HG03103 (cell line): Measurements from ENCODE around the gene TFAP2C.
"Not testable (repeated sequence)": the region's sequence is repeated elsewhere in the genome, so short reads cannot be mapped to it uniquely, and the experiment has no call there.

Experiments used
- ATAC-seq: cut with Tn5 transposase; IDR thresholded peaks from one replicate; pipeline ENCODE4 v1.9.1; 2021; ENCODE audit warnings: low read depth; ENCODE audit not compliant: unreplicated experiment

The TFAP2C gene

DNA sequence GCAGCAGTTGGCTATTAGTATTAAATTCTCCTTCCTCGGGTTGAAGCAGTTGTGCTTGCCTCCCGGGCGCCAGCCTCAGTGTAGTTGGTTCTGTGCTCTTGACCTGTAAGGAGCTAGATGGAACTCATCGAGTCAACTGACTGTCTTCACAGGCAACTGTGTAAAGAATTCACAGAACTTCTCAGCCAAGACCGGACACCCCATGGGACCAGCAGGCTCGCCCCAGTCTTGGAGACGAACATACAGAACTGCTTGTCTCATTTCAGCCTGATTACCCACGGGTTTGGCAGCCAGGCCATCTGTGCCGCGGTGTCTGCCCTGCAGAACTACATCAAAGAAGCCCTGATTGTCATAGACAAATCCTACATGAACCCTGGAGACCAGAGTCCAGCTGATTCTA is 8.5 kb downstream of the TFAP2C start:
- ATAC-seq: no peak

DNA sequence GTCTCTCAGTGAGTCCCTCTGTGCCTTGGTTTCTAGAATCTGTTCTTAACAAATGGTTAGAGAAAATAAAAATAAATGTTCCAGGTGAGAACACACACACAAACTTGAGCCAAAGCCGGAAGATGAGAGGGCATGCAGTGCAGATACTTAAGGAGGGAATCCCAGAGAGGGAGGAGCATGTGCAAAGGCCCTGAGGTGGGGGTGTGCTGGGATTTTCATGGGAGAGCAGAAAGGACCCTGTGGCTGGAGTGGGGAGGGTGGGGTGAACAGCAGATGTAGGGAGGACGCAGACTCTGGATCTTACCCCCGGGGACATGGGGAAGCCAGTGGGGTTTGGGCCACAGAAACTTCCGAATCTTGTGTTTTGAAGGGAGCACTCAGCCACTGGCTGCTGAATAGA is 17.5 kb downstream of the TFAP2C start:
- no peak for ATAC-seq

DNA sequence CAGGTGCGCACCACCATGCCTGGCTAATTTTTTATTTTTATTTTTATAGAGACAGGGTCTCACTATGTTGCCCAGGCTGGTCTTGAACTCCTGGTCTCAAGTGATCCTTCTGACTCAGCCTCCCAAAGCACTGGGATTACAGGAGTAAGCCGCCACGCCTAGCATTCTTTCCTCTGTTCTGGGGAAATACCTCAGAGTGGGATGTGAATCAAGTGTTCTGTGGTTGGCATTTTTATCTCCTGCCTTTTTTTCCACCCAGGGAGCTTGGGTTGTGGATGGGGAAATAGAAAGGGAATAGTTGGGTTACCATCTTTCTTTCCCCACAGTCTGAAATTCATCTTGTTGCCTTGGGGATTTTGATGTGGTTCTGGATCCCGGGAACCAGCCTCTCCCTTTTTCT is 24.1 kb downstream of the TFAP2C start:
- no peak for ATAC-seq

DNA sequence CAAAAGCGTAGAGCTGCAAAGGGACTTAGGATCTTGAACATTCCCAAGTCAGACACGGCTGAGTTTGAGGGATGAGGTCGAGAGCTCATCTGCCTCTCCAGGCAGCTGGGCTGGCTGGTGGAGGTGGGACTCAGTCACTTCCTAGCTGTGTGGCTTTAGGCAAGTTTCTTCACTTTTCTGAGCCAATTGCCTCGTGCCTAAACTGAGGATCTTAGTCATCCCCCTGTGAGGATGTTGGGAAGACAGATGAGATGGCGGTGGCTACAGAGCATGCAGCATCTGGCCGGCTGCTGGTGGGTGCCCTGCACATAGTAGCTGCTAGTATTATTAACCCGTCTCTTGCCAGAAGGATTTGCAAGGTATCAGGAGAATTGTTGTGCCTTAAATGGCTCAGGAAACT is 27.5 kb downstream of the TFAP2C start:
- ATAC-seq: no peak

DNA sequence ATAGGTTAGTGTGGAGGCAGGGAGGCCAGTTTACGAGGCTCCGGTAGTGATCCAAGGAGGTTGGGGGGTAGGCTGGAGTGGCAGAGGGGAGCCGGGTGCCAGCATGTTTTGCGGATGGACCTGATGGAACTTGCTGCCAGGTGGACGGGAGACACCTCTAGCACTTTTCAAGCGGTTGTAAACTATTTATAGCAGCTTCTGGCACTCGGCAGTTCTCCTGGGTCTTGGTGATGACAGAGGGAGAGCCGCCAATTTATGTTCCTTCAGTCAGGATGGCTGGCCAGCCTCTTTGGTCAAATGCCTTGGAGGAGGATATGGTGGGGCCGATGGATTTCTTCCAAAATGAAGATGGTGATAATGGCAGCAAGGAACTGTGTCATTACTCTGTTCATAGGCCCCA is 28.8 kb downstream of the TFAP2C start:
- ATAC-seq: no peak

DNA sequence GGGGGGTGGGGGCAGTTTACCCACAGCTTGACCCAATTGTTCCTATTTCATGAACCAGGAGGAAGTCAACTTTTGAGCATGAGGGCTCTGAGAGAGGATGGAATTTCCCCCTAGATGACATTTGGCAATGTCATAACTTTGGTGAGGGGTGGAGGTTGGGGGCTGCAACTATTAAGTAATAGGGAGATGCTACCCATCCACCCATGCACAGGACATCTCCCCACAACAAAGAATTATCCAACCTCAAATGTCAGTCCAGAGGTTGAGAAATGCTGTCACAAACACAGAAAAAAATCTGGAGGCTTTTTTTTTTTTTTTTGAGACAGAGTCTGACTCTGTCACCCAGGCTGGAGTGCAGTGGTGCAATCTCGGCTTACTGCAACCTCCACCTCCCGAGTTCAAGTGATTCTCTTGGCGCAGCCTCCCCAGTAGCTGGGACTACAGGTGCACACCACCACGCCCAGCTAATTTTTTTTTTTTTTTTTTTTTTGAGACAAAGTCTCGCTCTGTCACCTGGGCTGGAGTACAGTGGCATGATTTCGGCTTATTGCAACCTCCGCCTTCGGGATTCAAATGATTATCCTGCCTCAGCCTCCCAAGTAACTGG is 29.3 kb downstream of the TFAP2C start:
- not testable (repeated sequence) for ATAC-seq

DNA sequence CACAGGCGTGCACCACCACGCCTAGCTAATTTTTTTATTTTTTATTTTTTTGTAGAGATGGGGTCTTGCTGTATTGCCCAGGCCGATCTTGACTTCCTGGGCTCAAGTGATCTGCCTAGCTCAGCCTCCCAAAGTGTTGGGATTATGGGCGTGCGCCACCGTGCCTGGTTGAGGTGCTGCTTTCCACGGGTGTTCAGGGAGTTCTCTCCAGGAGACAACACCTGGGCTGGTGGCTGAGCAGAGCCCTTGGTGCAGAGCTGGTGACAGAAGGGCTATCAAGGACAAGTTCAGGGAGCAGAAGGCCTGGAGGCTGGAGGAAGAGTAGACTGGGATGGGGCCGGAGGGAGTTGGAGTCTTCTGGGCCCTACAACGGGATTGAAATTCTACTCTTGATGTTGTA is 34.6 kb downstream of the TFAP2C start:
- ATAC-seq: no peak

DNA sequence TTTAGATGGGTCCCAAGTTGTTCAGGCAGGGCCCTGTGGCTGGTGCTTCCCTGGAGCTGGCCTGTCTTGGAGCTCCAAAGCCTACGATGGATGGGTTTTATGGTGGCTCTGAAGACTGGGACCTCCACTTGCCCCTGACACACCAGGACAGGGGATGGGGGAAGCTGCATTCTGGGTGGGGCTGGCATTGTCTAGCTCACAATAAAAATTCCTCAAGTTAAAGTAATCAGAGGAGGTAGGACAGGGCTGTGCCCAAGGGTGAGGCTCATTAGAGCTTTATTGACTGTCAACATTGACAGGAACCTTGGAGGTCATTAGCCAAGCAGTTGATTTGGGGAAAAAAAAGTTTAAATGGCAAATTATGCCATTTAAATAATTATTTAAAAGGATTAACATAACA is 35.7 kb downstream of the TFAP2C start:
- no peak for ATAC-seq

DNA sequence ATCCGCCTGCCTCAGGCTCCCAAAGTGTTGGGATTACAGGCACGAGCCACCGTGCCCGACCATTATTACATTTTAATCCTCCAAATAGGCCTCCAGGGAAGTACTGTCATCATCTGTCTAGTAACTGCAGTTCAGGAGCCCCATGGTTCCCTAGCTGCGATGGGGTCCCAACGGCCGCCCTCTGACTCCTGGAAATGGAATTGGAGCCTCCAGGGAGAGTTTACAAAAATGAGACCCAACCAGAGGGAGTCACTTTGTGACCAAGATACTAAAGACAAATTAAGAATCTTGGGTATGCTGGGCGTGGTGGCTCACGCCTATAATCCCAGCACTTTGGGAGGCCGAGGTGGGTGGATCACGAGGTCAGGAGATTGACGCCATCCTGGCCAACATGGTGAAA is 36.7 kb downstream of the TFAP2C start:
- no peak for ATAC-seq

DNA sequence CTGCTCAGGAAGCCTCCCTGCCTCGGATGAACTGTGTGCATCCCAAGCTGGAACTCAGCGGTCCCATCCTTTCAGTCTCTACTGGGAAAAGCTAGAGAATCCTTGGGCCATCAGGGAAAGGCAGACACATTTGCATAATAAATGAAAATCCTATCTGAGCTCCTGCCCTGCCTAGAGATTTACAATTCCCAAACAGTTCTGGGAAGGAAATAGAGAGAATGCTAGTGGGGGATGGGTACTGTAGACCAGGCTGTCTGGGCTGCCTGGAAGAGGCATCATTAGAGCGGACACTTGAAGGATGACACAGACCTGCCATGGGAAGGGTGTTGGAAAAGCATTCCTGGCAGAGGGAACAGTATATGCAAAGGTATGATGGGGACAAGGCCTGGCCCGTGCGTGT is 44.3 kb downstream of the TFAP2C start:
- no peak for ATAC-seq

DNA sequence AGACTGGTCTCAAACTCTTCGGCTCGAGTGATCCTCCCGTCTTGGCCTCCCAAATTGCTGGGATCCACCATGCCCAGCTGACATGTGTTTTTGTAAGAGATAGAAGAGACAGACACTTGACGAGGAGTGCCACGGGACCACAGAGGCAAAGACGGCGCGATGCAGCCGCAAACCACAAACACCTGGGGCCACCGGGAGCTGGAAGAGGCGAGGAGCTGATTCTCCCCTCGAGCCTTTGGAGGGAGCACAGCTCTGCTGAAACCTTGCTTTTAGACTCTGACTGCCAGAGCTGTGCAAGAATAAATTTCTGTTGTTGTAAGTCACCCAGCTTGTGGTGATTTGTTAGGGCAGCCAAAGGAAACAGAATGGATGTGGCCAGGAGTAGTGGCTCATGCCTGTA is 46.9 kb downstream of the TFAP2C start:
- no peak for ATAC-seq

DNA sequence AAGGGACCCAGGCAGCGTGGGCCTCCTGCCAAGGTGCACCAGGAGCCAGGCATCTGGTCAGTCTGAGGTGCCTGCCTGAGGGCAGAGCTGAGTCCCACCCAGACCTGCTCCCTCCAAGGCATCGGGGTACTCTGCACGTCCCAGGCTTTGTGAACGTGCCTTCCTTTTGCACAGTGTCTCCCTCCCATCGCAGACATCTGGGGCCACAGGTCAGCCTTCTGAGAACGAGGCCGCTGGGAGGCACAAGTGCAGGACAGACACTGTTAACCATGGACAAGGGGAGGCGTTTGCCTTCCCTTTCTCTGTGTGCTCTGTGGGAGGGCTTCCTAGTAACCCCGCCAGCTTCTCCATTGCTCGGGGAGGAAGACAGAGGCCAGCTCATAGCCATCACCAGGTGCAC is 47.6 kb downstream of the TFAP2C start:
- no peak for ATAC-seq

DNA sequence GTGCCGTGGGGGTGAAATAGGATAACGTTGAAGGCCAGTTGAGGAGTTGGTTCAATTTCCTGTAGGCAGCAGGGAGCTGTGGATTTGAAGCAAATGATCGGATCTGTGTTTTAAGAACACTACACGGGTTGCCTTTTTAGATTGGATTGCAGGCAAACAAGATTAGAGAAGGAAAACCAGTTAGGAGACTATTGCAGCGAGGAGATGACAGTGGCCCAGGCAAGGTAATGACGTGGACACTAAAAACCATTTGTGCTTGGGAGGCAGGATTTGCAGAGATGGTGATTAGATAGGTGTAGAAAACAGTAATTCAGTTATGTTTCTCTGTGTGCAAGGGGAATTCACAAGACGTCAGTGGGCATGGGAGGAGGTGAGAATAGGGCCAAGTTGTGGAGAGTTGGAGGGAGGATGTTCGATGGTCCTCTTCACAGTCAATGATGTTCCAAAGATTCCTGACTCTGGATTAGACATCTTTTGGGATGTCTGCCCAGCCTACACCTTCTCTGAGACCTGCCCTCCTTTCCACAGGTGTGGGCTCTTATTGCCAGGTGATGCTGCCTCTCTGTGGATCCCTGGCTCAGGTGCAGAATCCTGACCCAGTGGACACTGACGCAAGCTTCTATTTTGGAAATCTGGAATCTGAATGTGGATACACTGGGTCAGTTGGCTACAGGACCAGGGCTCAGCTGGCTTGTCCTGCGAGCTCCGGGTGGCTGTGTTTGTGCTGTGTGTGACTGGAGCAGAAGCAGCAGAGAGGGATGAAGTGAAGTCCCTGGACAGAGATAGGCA is 54.2 kb downstream of the TFAP2C start:
- ATAC-seq: no peak

DNA sequence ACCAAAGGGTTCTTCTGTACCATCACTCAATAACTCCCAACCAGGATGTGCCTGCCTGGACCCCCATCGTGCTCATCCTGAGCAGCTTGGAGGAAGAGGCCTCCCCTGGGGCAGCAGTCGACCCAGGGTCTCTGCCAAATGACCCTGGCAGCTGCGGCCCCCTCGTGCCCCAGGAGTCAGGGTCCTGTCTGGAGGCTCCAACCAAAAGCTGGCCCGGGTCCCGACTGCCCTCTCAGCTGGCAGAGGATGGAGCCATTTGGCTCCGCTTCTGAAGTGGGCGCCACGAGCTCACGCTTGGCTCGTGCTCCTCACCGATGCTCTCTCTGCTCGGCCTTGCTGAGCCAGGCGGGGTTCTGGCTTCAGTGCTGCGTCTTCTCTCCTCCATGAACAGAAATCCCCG is 56.8 kb downstream of the TFAP2C start:
- no peak for ATAC-seq

DNA sequence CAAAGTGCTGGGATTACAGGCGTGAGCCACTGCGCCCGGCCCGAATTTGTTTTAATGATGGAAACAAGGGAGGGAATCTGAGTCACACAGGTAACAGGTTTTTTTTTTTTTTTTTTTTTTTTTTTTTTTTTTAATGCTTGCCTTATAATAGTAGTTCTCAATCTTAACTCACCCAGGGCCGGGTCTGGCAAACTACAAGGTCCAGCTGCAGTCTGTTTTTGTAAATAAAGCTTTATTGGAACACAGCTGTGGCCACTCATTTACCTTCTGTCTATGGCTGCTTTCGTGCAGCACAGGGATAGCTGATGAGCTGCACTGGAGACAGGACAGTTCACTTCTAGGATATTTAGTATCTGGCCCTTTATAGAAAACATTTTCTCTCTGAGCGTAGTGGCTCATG is 58.0 kb downstream of the TFAP2C start:
- ATAC-seq: no peak

DNA sequence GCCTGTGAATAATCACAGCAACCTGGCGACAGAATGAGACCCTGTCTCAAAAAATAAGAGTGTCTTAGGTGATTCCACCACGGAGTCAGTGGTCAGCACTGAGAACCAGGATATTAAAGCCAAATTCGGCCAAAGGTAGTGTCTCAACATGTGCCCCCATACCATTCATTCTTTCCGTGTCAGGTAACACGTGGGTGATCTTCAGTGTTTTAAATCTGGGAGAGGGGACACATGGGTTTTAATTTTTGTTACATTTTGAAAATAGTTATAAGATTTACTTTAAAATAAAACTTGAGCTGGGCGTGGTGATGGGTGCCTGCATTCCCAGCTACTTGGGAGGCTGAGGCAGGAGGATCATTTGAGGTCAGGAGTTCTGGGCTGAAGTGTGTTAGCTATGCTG is 59.0 kb downstream of the TFAP2C start:
- ATAC-seq: no peak
